HG03066 (cell line): ENCODE data around the gene DENND6B.

Source experiments
- ATAC-seq: cut with Tn5 transposase; IDR thresholded peaks from one replicate; pipeline ENCODE4 v1.9.1; 2021; ENCODE audit warnings: low read depth; ENCODE audit not compliant: unreplicated experiment

DENND6B gene

DNA sequence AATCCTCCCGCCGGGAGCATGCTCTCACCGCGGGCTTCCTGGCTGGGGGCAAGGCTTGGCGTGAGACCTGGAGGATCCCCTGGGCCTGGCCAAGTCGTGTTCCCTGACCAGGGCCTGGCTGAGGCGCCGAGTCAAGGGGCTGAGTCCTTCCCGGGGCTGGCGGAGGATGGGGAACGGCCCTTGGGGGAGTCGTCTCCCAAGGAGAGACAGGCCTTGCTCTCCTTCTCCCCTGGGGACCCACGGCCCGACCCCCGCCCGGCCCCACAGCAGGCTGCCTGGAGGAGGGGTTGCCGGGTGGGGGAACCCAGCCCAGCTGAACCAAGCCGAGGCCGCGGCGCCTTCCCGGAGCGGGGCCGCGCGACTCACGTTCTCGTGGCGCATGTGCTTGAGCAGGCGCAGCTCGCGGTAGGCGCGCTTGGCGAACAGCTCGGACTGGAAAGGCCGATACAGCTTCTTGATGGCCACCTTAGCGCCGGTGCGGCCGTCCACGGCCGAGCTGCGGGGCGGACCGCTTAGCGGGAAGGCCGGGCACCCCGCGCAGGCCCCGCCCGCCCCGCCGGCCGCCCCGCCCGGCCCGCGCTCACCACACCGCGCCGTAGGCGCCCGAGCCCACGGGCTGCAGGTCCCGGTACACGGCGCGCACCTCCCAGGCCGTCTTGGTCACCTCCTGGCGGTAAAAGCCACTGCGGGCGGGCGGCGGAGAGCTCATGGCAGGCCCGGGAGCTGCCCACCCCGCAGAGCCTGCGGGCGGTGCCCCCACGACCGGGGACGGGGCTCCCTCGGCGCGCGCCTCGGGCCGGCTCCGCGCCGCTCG is 65.8 kb downstream of the DENND6B start:
- no peak for ATAC-seq

DNA sequence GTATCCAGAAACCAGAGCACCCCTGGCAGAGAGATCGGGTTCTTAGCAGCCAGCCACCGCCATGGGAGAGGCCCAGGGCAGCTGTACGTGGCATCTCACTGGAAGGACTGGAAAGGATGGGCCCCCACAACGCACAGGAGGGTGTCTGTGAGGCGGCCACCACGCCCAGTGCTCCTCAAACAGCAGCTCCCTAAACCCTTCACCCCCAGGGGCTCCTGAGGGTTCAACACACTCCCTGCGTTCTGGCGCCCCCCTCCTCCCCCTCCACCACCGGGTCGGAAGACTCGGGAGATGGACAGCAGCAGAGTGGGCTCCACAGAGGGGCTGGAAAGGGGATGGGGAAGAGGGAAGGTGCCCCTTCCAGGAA is 66.4 kb downstream of the DENND6B start:
- ATAC-seq: no peak

DNA sequence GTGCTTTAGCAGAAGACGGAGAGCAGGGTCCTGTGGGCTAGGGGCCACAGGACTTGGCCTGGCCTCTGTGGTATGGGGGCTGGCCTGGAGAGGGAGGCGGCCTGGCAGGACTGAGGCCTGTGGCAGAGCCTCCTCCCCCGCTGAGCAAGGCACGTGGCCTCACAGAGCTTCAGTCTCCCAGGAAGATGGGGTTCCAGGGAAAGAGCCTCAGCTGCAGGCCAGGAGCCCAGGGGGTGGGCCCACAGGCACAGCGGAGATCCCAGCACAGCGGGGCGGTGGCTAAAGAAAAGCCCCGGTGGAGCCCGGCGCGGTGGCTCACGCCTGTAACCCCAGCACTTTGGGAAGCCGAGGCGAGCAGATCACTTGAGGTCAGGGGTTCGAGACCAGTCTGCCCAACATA is 67.5 kb downstream of the DENND6B start:
- ATAC-seq: no peak
